SK-N-SH (cell line): ENCODE results near the gene ILDR1. TPM values are rescaled to one million over a fixed set of nuclear protein-coding genes. Genes with fewer than 3 reads are reported as not detected.

Source experiments
- CTCF ChIA-PET: fragments of 300-600, 350-600 bp; formaldehyde crosslinking; extraction: SDS; loops from one replicate; lab custom pipeline; 2021; lab: Yijun Ruan, JAX
- POLR2A ChIA-PET: fragments of 350-600 bp; sonication (Branson Sonifier 250); formaldehyde crosslinking; extraction: SDS; loops from one replicate; lab custom pipeline; 2020; ENCODE audit warnings: antibody characterized with exemption, inconsistent platforms; lab: Yijun Ruan, JAX
- DNase-seq: peaks from one replicate; pipeline ENCODE4 v3.0.0; 2012
- H2AFZ ChIP-seq: fragments of 200-600 bp; sonication (generic); 2 replicates; pipeline ENCODE4 v1.8.1; 2016; ENCODE audit warnings: antibody characterized with exemption, mild to moderate bottlenecking, low read depth
- H3F3A ChIP-seq: fragments of 200-600 bp; sonication (generic); replicated peaks from 2 replicates; pipeline ENCODE3; 2016; ENCODE audit warnings: antibody characterized with exemption, mild to moderate bottlenecking; ENCODE audit not compliant: insufficient read depth
- H3K27ac ChIP-seq, 2 experiments: fragments of 200-500 bp in 1 of 2; fragments of 200-600 bp in 1 of 2; sonication (Bioruptor generic) in 1 of 2; sonication (generic), shearing (Covaris generic) in 1 of 2; 2 replicates each; pipeline versions ENCODE4 v1.5.1 to v1.6.1; 2014 to 2016; ENCODE audit warnings: low read depth in 2 of 2, inconsistent platforms in 1 of 2, low read length in 1 of 2, mild to moderate bottlenecking in 1 of 2, mixed read lengths in 1 of 2
- H3K27me3 ChIP-seq: fragments of 200-600 bp; sonication (generic), shearing (Covaris generic); 2 replicates; pipeline ENCODE4 v1.6.1; 2016; ENCODE audit warnings: mixed run types; ENCODE audit not compliant: insufficient read depth
- H3K36me3 ChIP-seq, 2 experiments: fragments of 200-500 bp in 1 of 2; fragments of 200-600 bp in 1 of 2; sonication (Bioruptor generic) in 1 of 2; sonication (generic) in 1 of 2; replicated peaks in 1 of 2; 2 replicates each; pipeline versions ENCODE3 to v1.5.1; 2014 to 2016; ENCODE audit warnings: low read length in 1 of 2, mild to moderate bottlenecking in 1 of 2; ENCODE audit not compliant: insufficient read depth in 2 of 2, control insufficient read depth in 1 of 2
- H3K4me1 ChIP-seq, 2 experiments: fragments of 200-500 bp in 1 of 2; fragments of 200-600 bp in 1 of 2; sonication (Bioruptor generic) in 1 of 2; sonication (generic), shearing (Covaris generic) in 1 of 2; 2 replicates each; pipeline versions ENCODE4 v1.5.1 to v1.6.1; 2014 to 2016; ENCODE audit warnings: low read depth in 1 of 2, low read length in 1 of 2, mixed run types in 1 of 2; ENCODE audit not compliant: insufficient read depth in 2 of 2, control insufficient read depth in 1 of 2
- H3K4me2 ChIP-seq: fragments of 200-600 bp; sonication (generic), shearing (Covaris generic); 2 replicates; pipeline ENCODE4 v1.6.1; 2017; ENCODE audit warnings: mixed run types
- H3K4me3 ChIP-seq, 2 experiments: fragments of 200-500 bp in 1 of 2; fragments of 200-600 bp in 1 of 2; sonication (Bioruptor generic) in 1 of 2; sonication (generic), shearing (Covaris generic) in 1 of 2; 2 replicates each; pipeline versions ENCODE4 v1.5.1 to v1.8.1; 2014 to 2016; ENCODE audit warnings: low read depth in 2 of 2, inconsistent platforms in 1 of 2, low read length in 1 of 2, mild to moderate bottlenecking in 1 of 2, mixed read lengths in 1 of 2, moderate library complexity in 1 of 2
- H3K79me2 ChIP-seq: fragments of 200-600 bp; sonication (generic); 2 replicates; pipeline ENCODE4 v1.8.1; 2017; ENCODE audit warnings: mild to moderate bottlenecking; ENCODE audit not compliant: insufficient read depth
- H3K9ac ChIP-seq: fragments of 200-600 bp; sonication (generic); 2 replicates; pipeline ENCODE4 v1.6.1; 2017; ENCODE audit warnings: mixed run types
- H3K9me2 ChIP-seq: fragments of 200-600 bp; sonication (generic); 2 replicates; pipeline ENCODE4 v1.6.1; 2017; ENCODE audit warnings: mixed run types
- H3K9me3 ChIP-seq: fragments of 200-600 bp; sonication (generic); 2 replicates; pipeline ENCODE4 v1.6.1; 2017; ENCODE audit warnings: mixed run types, mild to moderate bottlenecking, moderate library complexity
- H4K20me1 ChIP-seq: fragments of 200-600 bp; sonication (generic); 2 replicates; pipeline ENCODE4 v1.6.1; 2017; ENCODE audit warnings: mild to moderate bottlenecking, mixed run types; ENCODE audit not compliant: insufficient read depth
- CHD2 ChIP-seq: fragments of 150-350 bp; IDR thresholded peaks from 2 replicates; pipeline ENCODE4 v1.6.1; 2018; ENCODE audit warnings: low read length; ENCODE audit not compliant: partially characterized antibody
- FOXJ3 ChIP-seq: sonication (generic); formaldehyde crosslinking; IDR thresholded peaks from 2 replicates; pipeline ENCODE4 v1.5.1; 2020; ENCODE audit warnings: mild to moderate bottlenecking, missing genetic modification reagents
- FOXM1 ChIP-seq: IDR thresholded peaks from 2 replicates; pipeline ENCODE4 v1.4.0; 2012; ENCODE audit warnings: low read depth, mild to moderate bottlenecking
- GABPA ChIP-seq: IDR thresholded peaks from 2 replicates; pipeline ENCODE4 v1.4.0; 2012; ENCODE audit warnings: low read depth, mild to moderate bottlenecking
- IRF3 ChIP-seq: fragments of 150-350 bp; IDR thresholded peaks from 2 replicates; pipeline ENCODE4 v1.6.1; 2016; ENCODE audit warnings: mild to moderate bottlenecking, low read depth, low read length
- NFIC ChIP-seq: IDR thresholded peaks from 2 replicates; pipeline ENCODE4 v1.4.0; 2012; ENCODE audit warnings: borderline replicate concordance
- NRF1 ChIP-seq: IDR thresholded peaks from 2 replicates; pipeline ENCODE4 v1.6.1; 2012; ENCODE audit warnings: low read depth, mild to moderate bottlenecking, low read length
- REST ChIP-seq: IDR thresholded peaks from 2 replicates; pipeline ENCODE4 v1.6.1; 2012; ENCODE audit warnings: mild to moderate bottlenecking, low read depth, low read length, moderate library complexity
- RXRA ChIP-seq: IDR thresholded peaks from 2 replicates; pipeline ENCODE4 v1.4.0; 2012; ENCODE audit warnings: low read depth, mild to moderate bottlenecking, borderline replicate concordance
- SIN3A ChIP-seq: IDR thresholded peaks from 2 replicates; pipeline ENCODE4 v1.6.1; 2012; ENCODE audit warnings: low read depth, mild to moderate bottlenecking, low read length, moderate library complexity, borderline replicate concordance
- TAF1 ChIP-seq: IDR thresholded peaks from 2 replicates; pipeline ENCODE4 v1.6.1; 2012; ENCODE audit warnings: low read depth, mild to moderate bottlenecking, low read length, moderate library complexity, borderline replicate concordance
- TEAD4 ChIP-seq: IDR thresholded peaks from 2 replicates; pipeline ENCODE4 v1.4.0; 2012; ENCODE audit warnings: mild to moderate bottlenecking, borderline replicate concordance; ENCODE audit not compliant: insufficient read depth
- USF1 ChIP-seq: IDR thresholded peaks from 2 replicates; pipeline ENCODE4 v1.4.0; 2012; ENCODE audit warnings: low read depth, borderline replicate concordance
- YY1 ChIP-seq: IDR thresholded peaks from 2 replicates; pipeline ENCODE4 v1.4.0; 2012; ENCODE audit warnings: low read depth, mild to moderate bottlenecking
- ZBTB33 ChIP-seq: IDR thresholded peaks from 2 replicates; pipeline ENCODE4 v1.4.0; 2012; ENCODE audit warnings: low read depth, borderline replicate concordance
- polyA plus RNA-seq, 3 experiments: library from polyadenylated mRNA; depleted of rRNA; stranded (reverse); fragments of >200 nt; gene quantifications; 2 replicates each; pipeline ENCODE4 v1.2.3, GENCODE V29; 2012

Gene ILDR1
- polyA plus RNA-seq, 1 of the 3 experiments (the other 2 are of a cell fraction), result 0.02 TPM

- Histone ChIP-seq H3K36me3 (no peaks in the 10 kb centered on the region), H3K79me2 (no peaks in the 10 kb centered on the region), H3K27ac (no peak overlapping the region), H3K9me3 (no peaks in the 10 kb centered on the region), H3K27me3 (no peaks in the 10 kb centered on the region; the same call in 1 of the 2 replicates), H3K4me3 (no peak overlapping the region), H3K4me1 (no peaks in the 10 kb centered on the region), H3K4me2 (no peak overlapping the region), H2AFZ (no peak overlapping the region), H4K20me1 (no peaks in the 10 kb centered on the region), H3F3A (no peaks in the 10 kb centered on the region), H3K9ac (no peak overlapping the region), H3K9me2 (no peaks in the 10 kb centered on the region)
- ChIA-PET CTCF (interaction anchor here (0.6 kb wide), 1 partner anchor 436 kb away, joined by 3 read pairs; no protein-coding TSS in a partner anchor), POLR2A (no interaction called here)
- TF ChIP-seq TAF1 (no peak), NFIC (no peak), REST (no peak), TEAD4 (no peak), NRF1 (no peak), IRF3 (no peak), GABPA (no peak), RXRA (no peak), SIN3A (no peak), FOXM1 (no peak), CHD2 (no peak), USF1 (no peak), YY1 (no peak), ZBTB33 (no peak), FOXJ3 (no peak)
- no peak for DNase-seq
These were observed 32.1 kb downstream of the ILDR1 start for GRCh38 chr3:121989943-121990342.
